ENCODE data around the gene SKOR1. TPM values are rescaled to one million over a fixed set of nuclear protein-coding genes. Genes with fewer than 3 reads are reported as not detected.

SKOR1 gene
- total RNA-seq, 1 experiment from 2014 or later = 0.81 TPM

DNA sequence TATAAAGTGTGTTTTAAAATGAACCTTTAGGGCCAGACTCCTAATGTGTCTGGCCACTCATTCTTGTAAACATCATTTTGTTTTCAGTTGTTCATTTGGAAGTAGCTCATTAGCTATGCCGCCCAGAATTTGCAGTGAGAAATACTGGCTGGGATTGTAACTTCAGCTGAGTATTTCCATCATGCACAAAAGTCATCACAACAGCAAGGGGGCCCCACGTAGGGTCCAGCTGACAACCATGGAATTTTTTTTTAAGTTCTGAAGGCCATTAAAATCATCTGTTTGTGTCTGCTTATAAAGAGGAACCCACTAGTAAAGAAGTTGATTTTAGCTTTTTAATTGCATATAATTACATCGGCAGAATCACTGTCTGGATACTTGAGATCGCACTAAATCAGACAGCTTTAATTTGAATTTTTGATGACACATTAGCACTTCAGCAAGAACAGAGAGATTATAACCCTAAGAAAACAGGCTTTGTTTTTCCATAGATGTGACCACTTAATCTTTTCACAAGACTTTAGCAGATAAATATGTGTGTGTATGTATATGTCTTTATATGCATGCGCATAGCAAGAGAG is 46.3 kb upstream of the SKOR1 start:
- intact Hi-C loops (cut with micrococcal nuclease) = no loop called here
- Histone ChIP-seq H3K4me2 (ENCODE audit: low read length) (no peak overlapping the region), H3K79me2 (ENCODE audit: insufficient read depth, low read length) (no peaks in the 10 kb centered on the region), H3K9me2 (ENCODE audit: insufficient read depth) (no peaks in the 10 kb centered on the region), H4K20me1 (ENCODE audit: insufficient read depth) (no peaks in the 10 kb centered on the region), H3K9me3 (ENCODE audit: control insufficient read depth in 1 of 2, insufficient read depth in 1 of 2, low read depth in 1 of 2, low read length in 2 of 2) (no peaks in the 10 kb centered on the region), H2AFZ (ENCODE audit: low read depth, low read length, poor library complexity, severe bottlenecking) (no peak overlapping the region), H3K27ac (ENCODE audit: low read depth, low read length) (no peak overlapping the region), H3K4me3 (replicated peaks in 1 of 2; ENCODE audit: low read depth in 1 of 2, low read length in 2 of 2) (no peak overlapping the region), H3K9ac (ENCODE audit: low read length) (no peak overlapping the region), H3K27me3 (ENCODE audit: insufficient read depth, low read length) (no peaks in the 10 kb centered on the region), H3K36me3 (ENCODE audit: control insufficient read depth in 1 of 2, insufficient read depth in 2 of 2, low read length in 2 of 2) (no peaks in the 10 kb centered on the region), H3K4me1 (ENCODE audit: control insufficient read depth in 1 of 2, insufficient read depth in 2 of 2, low read length in 2 of 2) (no peaks in the 10 kb centered on the region)
- DNase-seq (ENCODE audit: low read depth, low spot score) = no peak
- ChIA-PET RAD21 (ENCODE audit: low non-redundant PET in 1 of 2, low total read pairs in 2 of 2, uncharacterized antibody in 2 of 2, unreplicated experiment in 2 of 2) (no interaction called here), CTCF (no interaction called here), POLR2A (no interaction called here)
- BruUV-seq (replicated peaks) = no TSS peak
- no peak for ATAC-seq
- TF ChIP-seq, protein P1, sequence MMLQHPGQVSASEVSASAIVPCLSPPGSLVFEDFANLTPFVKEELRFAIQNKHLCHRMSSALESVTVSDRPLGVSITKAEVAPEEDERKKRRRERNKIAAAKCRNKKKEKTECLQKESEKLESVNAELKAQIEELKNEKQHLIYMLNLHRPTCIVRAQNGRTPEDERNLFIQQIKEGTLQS (IDR thresholded peaks at IDR 0.05) = no peak
- TF ChIP-seq ELF1 (IDR thresholded peaks at IDR 0.05; ENCODE audit: borderline replicate concordance, low read depth) = no peak
- TF ChIP-seq ZNF274 (IDR thresholded peaks at IDR 0.05; ENCODE audit: low read depth, low read length) = no peak
- TF ChIP-seq, protein P2, sequence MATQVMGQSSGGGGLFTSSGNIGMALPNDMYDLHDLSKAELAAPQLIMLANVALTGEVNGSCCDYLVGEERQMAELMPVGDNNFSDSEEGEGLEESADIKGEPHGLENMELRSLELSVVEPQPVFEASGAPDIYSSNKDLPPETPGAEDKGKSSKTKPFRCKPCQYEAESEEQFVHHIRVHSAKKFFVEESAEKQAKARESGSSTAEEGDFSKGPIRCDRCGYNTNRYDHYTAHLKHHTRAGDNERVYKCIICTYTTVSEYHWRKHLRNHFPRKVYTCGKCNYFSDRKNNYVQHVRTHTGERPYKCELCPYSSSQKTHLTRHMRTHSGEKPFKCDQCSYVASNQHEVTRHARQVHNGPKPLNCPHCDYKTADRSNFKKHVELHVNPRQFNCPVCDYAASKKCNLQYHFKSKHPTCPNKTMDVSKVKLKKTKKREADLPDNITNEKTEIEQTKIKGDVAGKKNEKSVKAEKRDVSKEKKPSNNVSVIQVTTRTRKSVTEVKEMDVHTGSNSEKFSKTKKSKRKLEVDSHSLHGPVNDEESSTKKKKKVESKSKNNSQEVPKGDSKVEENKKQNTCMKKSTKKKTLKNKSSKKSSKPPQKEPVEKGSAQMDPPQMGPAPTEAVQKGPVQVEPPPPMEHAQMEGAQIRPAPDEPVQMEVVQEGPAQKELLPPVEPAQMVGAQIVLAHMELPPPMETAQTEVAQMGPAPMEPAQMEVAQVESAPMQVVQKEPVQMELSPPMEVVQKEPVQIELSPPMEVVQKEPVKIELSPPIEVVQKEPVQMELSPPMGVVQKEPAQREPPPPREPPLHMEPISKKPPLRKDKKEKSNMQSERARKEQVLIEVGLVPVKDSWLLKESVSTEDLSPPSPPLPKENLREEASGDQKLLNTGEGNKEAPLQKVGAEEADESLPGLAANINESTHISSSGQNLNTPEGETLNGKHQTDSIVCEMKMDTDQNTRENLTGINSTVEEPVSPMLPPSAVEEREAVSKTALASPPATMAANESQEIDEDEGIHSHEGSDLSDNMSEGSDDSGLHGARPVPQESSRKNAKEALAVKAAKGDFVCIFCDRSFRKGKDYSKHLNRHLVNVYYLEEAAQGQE (IDR thresholded peaks at IDR 0.05; ENCODE audit: low read depth) = no peak
- no peak for TF ChIP-seq YY1 (IDR thresholded peaks at IDR 0.05; ENCODE audit: extremely low read depth, insufficient replicate concordance, low read depth, low read length)
- no peak for TF ChIP-seq FOSL1 (IDR thresholded peaks at IDR 0.05; ENCODE audit: low read depth)
- no peak for TF ChIP-seq JUND (IDR thresholded peaks at IDR 0.05)
- TF ChIP-seq, protein P3, sequence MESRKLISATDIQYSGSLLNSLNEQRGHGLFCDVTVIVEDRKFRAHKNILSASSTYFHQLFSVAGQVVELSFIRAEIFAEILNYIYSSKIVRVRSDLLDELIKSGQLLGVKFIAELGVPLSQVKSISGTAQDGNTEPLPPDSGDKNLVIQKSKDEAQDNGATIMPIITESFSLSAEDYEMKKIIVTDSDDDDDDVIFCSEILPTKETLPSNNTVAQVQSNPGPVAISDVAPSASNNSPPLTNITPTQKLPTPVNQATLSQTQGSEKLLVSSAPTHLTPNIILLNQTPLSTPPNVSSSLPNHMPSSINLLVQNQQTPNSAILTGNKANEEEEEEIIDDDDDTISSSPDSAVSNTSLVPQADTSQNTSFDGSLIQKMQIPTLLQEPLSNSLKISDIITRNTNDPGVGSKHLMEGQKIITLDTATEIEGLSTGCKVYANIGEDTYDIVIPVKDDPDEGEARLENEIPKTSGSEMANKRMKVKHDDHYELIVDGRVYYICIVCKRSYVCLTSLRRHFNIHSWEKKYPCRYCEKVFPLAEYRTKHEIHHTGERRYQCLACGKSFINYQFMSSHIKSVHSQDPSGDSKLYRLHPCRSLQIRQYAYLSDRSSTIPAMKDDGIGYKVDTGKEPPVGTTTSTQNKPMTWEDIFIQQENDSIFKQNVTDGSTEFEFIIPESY (IDR thresholded peaks at IDR 0.05; ENCODE audit: extremely low read depth, insufficient replicate concordance, low read length) = no peak
- no peak for TF ChIP-seq CEBPB (IDR thresholded peaks at IDR 0.05; ENCODE audit: low read depth)
- TF ChIP-seq EZH2phosphoT487 (IDR thresholded peaks at IDR 0.05; ENCODE audit: borderline replicate concordance) = no peak
- no peak for TF ChIP-seq TCF7L2 (IDR thresholded peaks at IDR 0.05; ENCODE audit: borderline replicate concordance, extremely low read depth, insufficient read depth, insufficient read length)

All from HCT116 (cell line).